Measurements from ENCODE around the gene LACTBL1. TPM values are rescaled to one million over a fixed set of nuclear protein-coding genes. Genes with fewer than 3 reads are reported as not detected.

LACTBL1 gene
- total and polyA plus RNA-seq, 4 donors = not detected

GRCh38 chr1:22953740-22954141, 18.9 kb downstream of the LACTBL1 start (continued):
- TF ChIP-seq CTCF (IDR thresholded peaks at IDR 0.05; ENCODE audit: low read depth, low read length, missing input control) (no peak), JUND (IDR thresholded peaks at IDR 0.05) (no peak), RXRA (IDR thresholded peaks at IDR 0.05) (no peak), FOXA1 (IDR thresholded peaks at IDR 0.05) (no peak)

- H3K27ac ChIP-seq (ENCODE audit: low read depth in 1 of 2, low read length in 2 of 2) = no peak overlapping the region
- peaks cover 0 to 5% (median 0%) of the 10 kb centered on the region in 4 donors for H3K4me1 ChIP-seq (ENCODE audit: control insufficient read depth in 4 of 4, insufficient read depth in 4 of 4, low read length in 3 of 4)
- no peak overlapping the region for H3K4me3 ChIP-seq (ENCODE audit: low read depth in 1 of 3, low read length in 3 of 3)
- TF ChIP-seq GABPA (IDR thresholded peaks at IDR 0.05 in 1 of 2, conservative IDR thresholded peaks at IDR 0.05 in 1 of 2) (no peak), REST (IDR thresholded peaks at IDR 0.05) (no peak), TAF1 (conservative IDR thresholded peaks at IDR 0.05) (no peak), CTCF (IDR thresholded peaks at IDR 0.05; ENCODE audit: low read depth, low read length, missing input control) (no peak), RXRA (IDR thresholded peaks at IDR 0.05) (no peak), ZBTB33 (IDR thresholded peaks at IDR 0.05) (no peak), ATF3 (IDR thresholded peaks at IDR 0.05) (no peak), RAD21 (IDR thresholded peaks at IDR 0.05) (no peak), HNF4A (conservative IDR thresholded peaks at IDR 0.05) (no peak), EGR1 (IDR thresholded peaks at IDR 0.05; ENCODE audit: low read depth in 2 of 2) (no peak), SP1 (IDR thresholded peaks at IDR 0.05) (no peak), FOXA2 (IDR thresholded peaks at IDR 0.05) (no peak), FOXA1 (IDR thresholded peaks at IDR 0.05) (no peak), NR2F2 (IDR thresholded peaks at IDR 0.05) (no peak)
- WGBS = 15% methylated on average over 92 of the region's 92 CpGs
- H3K27me3 ChIP-seq (ENCODE audit: control insufficient read depth in 4 of 4, insufficient read depth in 4 of 4, low read length in 3 of 4) = peaks cover 0 to 12% (median 2%) of the 10 kb centered on the region in 4 donors
- no peaks in the 10 kb centered on the region for H3K9me3 ChIP-seq (ENCODE audit: control insufficient read depth in 4 of 4, low read length in 3 of 4)
- no peak for DNase-seq (ENCODE audit: low spot score)
- no peak overlapping the region for H3K9ac ChIP-seq (ENCODE audit: low read depth in 1 of 2, low read length in 2 of 2)
- no peaks in the 10 kb centered on the region for H3K36me3 ChIP-seq (ENCODE audit: control insufficient read depth in 4 of 4, insufficient read depth in 3 of 4, low read depth in 1 of 4, low read length in 3 of 4)
Measured at GRCh38 chr1:22953057-22953739, 19.5 kb downstream of the LACTBL1 start.
